ENCODE measurements around the gene PTTG1IP.
"Not testable (repeated sequence)": the region's sequence is repeated elsewhere in the genome, so short reads cannot be mapped to it uniquely, and the experiment has no call there.

The PTTG1IP gene

DNA sequence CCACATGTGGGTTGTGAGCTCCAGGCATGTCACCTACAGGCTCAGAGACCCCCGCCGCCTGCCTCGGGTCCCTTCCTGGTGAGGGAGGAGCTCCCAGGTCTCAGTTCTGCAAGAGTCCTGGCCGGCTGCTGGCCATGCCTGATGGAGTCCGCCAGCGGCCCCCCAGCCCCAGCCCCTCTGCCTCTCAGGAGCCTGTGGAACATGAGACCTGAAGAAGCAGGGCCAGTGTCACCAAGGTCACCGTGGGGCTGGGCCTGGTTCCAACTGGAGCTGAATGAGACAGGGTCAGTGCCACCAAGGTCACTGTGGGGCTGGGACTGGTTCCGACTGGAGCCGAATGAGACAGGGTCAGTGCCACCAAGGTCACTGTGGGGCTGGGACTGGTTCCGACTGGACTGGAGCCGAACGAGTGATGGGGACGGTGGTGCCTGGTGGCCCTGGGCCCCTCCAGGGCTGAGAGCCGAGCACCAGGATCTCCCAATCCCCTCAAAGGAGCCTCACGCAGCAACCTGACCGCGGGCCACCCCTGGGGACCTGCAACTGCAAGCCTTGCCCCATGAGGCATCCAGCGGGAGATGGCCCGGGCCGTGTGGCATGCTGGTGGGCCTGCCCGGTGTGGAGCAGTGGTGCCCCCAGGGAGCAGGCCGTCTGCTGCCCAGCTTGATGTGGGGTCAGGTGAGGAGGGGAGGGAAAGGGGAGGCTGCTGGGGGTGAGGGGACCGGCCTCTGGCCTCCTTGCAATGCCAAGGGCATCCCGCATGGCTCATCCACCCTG lies 14.5 kb upstream of the PTTG1IP start:
- H3K4me1 Mint-ChIP-seq (ENCODE audit: low read depth) = peaks cover 46% of the 10 kb centered on the region
- no peaks in the 10 kb centered on the region for H3K9me3 Mint-ChIP-seq
- H3K27me3 Mint-ChIP-seq = no peaks in the 10 kb centered on the region
- H3K27ac Mint-ChIP-seq = peak overlapping the region; percentile 66
- intact Hi-C loops (cut with micrococcal nuclease) = no loop called here
- no peak overlapping the region for H3K4me3 Mint-ChIP-seq
- peaks cover 90% of the 10 kb centered on the region for H3K36me3 Mint-ChIP-seq (ENCODE audit: low read depth)

DNA sequence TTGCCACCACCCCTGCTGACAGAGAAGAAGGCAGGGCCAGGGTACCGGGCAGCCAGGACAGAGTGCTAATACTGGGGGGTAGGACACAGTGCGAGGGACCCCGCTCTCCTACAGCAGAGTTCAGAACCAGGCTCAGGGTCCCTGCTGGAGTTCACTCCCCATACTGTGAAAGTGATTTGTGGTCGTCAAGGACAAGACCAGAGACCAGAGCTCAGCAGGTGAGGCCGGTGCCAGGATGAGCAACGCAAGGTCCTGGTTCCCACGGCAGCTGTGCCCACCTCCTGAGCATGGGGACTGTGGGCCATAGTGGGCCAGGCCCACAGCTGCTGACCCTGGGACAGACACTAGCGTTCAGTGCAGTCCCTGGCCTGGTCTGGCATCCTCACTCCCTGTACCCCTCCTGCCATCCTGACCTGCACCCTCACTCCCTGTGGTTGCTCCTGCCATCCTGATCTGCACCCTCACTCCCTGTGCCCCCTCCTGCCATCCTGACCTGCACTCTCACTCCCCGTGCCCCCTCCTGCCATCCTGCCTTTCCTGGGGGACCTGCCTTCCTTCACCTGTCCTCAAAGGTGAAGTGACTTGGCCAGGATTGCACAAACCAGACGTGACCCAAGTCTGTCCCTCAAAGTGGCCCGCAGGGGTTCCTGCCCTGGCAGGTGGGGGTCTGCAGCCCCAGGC lies 13.8 kb upstream of the PTTG1IP start:
- Mint-ChIP-seq H3K4me1 (ENCODE audit: low read depth) (peaks cover 48% of the 10 kb centered on the region), H3K36me3 (ENCODE audit: low read depth) (peaks cover 83% of the 10 kb centered on the region), H3K9me3 (no peaks in the 10 kb centered on the region), H3K4me3 (no peak overlapping the region), H3K27ac (peak overlapping the region; percentile 66), H3K27me3 (no peaks in the 10 kb centered on the region)
- intact Hi-C loops (cut with micrococcal nuclease) = no loop called here

DNA sequence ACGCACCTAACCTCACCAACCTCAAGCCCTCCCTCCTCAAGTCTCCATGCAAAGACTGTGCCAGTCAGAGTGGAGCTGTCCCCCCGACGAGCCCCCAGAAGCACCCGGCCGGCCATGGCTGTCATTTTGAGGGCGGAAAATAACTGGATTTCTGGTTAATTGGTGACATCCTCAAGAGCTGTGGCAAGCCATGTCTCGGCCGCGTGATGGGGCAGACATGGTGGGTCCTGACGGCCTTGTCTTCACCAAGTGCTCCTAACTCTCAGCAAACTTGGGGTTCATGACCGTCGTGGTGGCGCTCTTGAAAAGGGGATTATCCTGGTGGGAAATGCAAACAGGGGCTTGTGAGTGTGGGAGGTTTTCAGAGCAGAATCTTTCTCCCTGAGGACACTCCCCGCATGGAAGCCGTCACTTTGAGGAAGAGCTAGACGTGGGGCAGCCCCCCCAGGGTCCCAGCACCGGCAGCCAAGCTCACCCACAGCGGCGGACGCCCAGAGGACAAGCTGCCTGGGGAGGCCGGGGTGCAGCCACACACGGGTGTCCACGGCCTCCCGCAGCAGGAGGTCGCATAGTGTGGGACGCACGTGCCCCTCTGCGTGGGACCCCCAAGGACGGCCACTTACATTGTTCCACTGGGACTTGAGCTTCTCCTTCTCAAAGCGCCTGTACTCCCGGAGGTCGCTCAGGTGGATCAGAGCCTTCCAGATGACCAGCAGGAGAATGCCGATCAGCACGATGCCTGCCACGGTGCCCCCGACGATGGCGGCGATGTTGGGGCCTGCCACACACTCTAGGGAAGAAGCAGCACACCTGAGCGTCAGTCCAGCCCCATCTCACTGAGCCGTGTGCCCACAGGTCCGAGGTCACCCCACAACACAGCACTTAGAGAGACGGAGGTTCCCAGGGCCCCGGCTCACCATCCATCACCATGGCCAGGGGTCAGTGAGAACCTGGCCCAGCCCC lies 12.9 kb upstream of the PTTG1IP start:
- Mint-ChIP-seq H3K9me3 (no peaks in the 10 kb centered on the region), H3K36me3 (ENCODE audit: low read depth) (peaks cover 74% of the 10 kb centered on the region), H3K4me3 (no peak overlapping the region), H3K27ac (peak overlapping the region; percentile 66), H3K27me3 (no peaks in the 10 kb centered on the region), H3K4me1 (ENCODE audit: low read depth) (peaks cover 57% of the 10 kb centered on the region)
- intact Hi-C loops (cut with micrococcal nuclease) = no loop called here

DNA sequence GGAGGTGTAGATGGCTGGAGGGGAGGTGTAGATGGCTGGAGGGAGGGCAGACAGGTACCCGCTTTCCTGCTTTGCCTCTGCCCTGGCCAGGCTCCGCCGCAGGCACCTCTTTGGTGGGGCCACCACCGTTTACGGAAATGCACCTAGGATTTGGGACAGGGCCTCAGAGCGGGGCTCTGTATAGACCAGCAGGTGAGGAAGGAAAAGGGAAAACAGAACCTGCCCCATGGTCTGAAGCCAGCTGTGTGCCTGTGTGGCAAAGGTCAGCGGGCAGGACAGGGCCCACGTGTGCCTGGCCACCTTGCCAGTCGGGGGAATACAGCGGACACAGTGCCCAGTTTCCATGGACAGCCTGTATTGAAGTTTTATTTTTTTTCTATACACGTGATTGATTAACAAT lies 12.1 kb upstream of the PTTG1IP start:
- H3K9me3 Mint-ChIP-seq = no peaks in the 10 kb centered on the region
- peaks cover 59% of the 10 kb centered on the region for H3K4me1 Mint-ChIP-seq (ENCODE audit: low read depth)
- peak overlapping the region; percentile 26 for H3K27ac Mint-ChIP-seq
- intact Hi-C loops (cut with micrococcal nuclease) = no loop called here
- H3K36me3 Mint-ChIP-seq (ENCODE audit: low read depth) = peaks cover 66% of the 10 kb centered on the region
- no peaks in the 10 kb centered on the region for H3K27me3 Mint-ChIP-seq
- H3K4me3 Mint-ChIP-seq = no peak overlapping the region

DNA sequence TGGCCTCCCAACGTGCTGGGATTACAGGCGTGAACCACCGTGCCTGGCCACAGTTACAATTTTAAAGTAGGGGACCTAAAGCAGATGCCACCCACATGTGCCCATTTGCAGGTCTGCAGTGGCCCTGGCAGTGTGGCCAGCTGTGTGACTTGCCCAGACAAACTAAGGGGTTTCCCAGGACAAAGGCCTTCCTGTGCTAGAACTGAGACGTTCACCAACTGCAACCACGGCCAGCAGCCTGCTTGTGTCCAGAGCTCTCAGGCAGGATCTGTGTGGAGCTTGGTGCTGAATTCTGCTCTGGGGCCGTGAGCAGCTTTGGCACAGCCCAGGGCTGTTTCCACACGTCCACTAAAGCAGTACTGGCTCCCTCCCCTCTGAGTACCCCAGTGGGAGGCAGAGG lies 10.6 kb upstream of the PTTG1IP start:
- intact Hi-C loops (cut with micrococcal nuclease) = loop anchor here (5.0 kb wide), 2 partner anchors 37 to 43 kb away; no protein-coding TSS in a partner anchor
- Mint-ChIP-seq H3K27me3 (no peaks in the 10 kb centered on the region), H3K27ac (peak overlapping the region; percentile 100), H3K4me1 (ENCODE audit: low read depth) (peaks cover 72% of the 10 kb centered on the region), H3K36me3 (ENCODE audit: low read depth) (peaks cover 51% of the 10 kb centered on the region), H3K4me3 (no peak overlapping the region), H3K9me3 (no peaks in the 10 kb centered on the region)

DNA sequence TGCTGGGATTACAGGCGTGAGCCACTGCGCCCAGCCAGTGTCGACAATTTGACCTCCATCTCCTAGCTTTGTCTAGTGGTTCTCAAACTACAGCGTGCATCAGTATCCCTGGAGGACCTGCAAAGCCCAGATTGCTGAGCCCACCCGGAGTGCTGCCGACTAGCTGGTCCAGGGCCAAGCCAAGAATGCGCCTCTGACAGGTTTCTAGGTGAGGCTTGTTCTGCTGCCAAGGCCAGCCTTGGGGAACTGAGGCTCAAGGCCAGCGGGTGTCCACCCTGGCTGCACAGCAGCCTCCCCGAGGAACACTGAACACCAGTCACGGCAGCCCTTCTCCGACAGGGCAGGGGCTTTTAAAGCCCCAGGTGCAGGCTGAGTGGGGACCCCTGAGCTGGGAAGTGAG lies 9.8 kb upstream of the PTTG1IP start:
- peaks cover 42% of the 10 kb centered on the region for H3K36me3 Mint-ChIP-seq (ENCODE audit: low read depth)
- no peaks in the 10 kb centered on the region for H3K9me3 Mint-ChIP-seq
- no peaks in the 10 kb centered on the region for H3K27me3 Mint-ChIP-seq
- peaks cover 70% of the 10 kb centered on the region for H3K4me1 Mint-ChIP-seq (ENCODE audit: low read depth)
- peak overlapping the region; percentile 100 for H3K27ac Mint-ChIP-seq
- intact Hi-C loops (cut with micrococcal nuclease) = loop anchor here (5.0 kb wide), 2 partner anchors 36 to 44 kb away; no protein-coding TSS in a partner anchor
- H3K4me3 Mint-ChIP-seq = peak overlapping the region; percentile 6

DNA sequence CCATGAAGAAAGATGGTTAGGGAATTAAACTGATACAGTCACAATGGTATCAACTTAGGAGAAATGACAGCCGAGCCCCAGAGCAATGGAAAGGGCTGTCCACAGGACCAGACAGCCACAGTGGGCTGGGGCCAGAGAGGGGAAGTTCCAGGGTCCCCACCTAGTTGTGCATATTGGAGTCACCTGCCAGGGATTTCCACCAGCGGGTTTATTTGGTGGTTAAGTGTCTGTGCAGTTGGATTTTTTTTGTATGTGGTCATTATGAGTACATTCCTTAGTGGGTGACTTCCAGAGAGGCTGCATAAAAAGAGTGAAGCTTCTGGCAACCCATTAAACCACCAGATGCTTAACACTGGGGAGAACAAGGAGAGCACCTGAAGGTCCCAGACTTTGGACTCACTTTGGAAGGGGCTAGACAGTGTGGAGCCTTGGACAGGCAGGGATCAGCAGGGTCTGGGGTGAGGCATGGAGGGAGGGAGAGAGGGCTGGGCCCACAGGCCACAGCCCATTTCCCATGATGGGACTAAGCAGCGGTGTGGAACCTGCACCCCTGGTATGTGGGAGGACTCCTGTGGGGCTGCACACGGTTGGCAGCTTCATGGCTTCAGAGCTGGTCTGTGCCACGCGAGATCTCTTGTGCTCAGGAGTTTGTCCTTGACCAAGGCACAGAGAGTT lies 7.8 kb upstream of the PTTG1IP start:
- no peaks in the 10 kb centered on the region for H3K9me3 Mint-ChIP-seq
- H3K4me3 Mint-ChIP-seq = peak overlapping the region; percentile 33
- H3K27ac Mint-ChIP-seq = peak overlapping the region; percentile 100
- intact Hi-C loops (cut with micrococcal nuclease) = loop anchor here (5.0 kb wide), 2 partner anchors 34 to 46 kb away; no protein-coding TSS in a partner anchor
- H3K36me3 Mint-ChIP-seq (ENCODE audit: low read depth) = peaks cover 23% of the 10 kb centered on the region
- H3K4me1 Mint-ChIP-seq (ENCODE audit: low read depth) = peaks cover 75% of the 10 kb centered on the region
- no peaks in the 10 kb centered on the region for H3K27me3 Mint-ChIP-seq

DNA sequence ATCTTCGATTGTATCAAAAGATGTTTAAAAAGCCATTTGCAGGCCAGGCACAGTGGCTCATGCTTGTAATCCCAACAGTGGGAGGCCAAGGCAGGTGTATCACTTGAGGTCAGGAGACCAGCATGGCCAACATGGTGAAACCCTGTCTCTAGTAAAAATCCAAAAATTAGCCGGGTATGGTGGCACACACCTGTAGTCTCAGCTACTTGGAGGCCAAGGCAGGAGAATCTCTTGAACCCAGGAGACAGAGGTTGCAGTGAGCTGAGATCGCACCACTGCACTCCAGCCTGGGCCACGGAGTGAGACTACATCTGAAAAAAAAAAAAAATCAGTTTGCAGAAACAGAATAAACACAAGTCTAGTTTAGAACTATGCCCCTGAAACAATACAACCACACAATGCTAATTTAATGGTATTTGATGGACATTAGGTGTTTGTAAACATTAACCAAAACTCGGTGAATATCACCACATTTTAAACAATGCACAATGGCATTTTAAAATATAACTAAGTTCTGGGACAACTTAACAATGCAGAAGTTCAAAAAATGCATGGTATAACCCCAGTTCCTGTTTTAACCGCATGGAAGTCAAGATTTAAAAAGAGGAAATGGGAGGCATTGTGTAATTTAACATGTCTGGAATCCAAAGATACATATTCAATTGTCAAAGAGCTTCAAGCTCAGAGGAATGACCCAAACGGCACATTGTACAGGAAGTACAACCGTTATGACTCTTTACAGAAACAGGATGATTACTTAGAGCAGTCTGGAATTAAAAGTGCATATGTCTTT lies 7.1 kb upstream of the PTTG1IP start:
- Mint-ChIP-seq H3K27me3 (no peaks in the 10 kb centered on the region), H3K9me3 (no peaks in the 10 kb centered on the region), H3K4me3 (peak overlapping the region; percentile 55), H3K36me3 (ENCODE audit: low read depth) (peaks cover 16% of the 10 kb centered on the region), H3K27ac (peak overlapping the region; percentile 100), H3K4me1 (ENCODE audit: low read depth) (peaks cover 82% of the 10 kb centered on the region)
- intact Hi-C loops (cut with micrococcal nuclease) = loop anchor here (5.0 kb wide), 2 partner anchors 33 to 47 kb away; no protein-coding TSS in a partner anchor

DNA sequence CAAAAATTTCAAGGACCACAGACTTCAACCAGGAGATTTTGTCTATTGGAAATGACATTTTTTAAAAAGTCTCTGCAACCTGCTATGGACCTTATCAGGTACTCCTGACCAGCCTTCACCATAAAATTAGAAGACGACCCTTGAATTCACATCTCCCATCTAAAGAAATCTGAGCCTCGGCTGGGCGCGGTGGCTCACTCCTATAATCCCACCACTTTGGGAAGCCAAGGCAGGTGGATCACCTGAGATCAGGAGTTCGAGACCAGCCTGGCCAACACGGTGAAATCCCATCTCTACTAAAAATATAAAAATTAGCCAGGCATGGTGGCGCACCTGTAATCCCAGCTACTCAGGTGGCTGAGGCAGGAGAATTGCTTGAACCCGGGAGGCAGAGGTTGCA lies 5.7 kb upstream of the PTTG1IP start:
- Mint-ChIP-seq H3K4me3 (peak overlapping the region; percentile 2), H3K27ac (peak overlapping the region; percentile 100), H3K4me1 (ENCODE audit: low read depth) (peaks cover 85% of the 10 kb centered on the region)
- intact Hi-C loops (cut with micrococcal nuclease); H3K36me3 Mint-ChIP-seq (ENCODE audit: low read depth); H3K27me3 Mint-ChIP-seq; H3K9me3 Mint-ChIP-seq: not testable (repeated sequence)

DNA sequence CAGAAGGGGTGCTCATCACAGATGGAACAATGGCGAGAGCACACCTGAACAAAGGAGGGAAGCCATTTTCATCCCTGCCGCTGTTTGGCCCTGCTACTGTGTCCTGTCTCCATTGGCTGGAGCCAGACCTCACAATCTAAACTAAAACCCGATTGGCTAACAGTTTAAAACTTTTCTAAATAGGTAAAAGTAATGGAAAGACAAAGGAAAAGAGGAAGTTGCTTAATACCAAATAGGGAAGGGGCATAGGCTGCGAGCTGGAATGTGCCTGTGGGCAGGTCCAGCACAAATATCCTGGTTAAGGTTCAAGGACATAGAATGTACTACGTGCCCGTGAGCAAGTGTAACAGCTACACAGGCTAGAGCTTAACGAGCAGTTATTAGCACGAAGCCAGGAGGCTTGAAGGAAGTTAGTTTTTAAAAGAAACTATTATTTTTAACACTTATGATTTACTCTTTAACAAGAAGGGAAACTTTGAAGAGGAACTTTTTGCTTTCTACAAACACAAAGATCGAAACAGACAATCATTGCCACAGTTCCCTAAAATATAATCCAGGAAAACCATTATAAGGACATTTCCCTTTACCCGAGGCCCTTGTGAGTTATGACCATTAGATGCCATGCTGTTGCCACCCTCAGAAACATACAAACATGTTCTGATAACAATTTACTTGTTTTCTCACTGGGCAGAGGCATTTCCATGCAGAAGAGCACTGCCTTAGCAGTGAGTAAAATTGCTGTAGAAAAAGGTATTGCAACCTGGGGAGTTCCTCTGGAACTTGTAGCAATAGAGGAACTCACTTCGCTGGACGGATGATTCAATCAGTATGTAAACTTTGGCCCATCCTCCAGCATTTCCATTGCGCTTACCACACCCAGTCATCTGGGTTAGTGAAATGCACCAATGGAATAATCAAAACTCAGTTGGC lies 4.8 kb upstream of the PTTG1IP start:
- H3K4me3 Mint-ChIP-seq = peak overlapping the region; percentile 46
- no peaks in the 10 kb centered on the region for H3K9me3 Mint-ChIP-seq
- H3K27ac Mint-ChIP-seq = peak overlapping the region; percentile 100
- no peaks in the 10 kb centered on the region for H3K27me3 Mint-ChIP-seq
- intact Hi-C loops (cut with micrococcal nuclease) = no loop called here
- H3K4me1 Mint-ChIP-seq (ENCODE audit: low read depth) = peaks cover 79% of the 10 kb centered on the region
- H3K36me3 Mint-ChIP-seq (ENCODE audit: low read depth) = peaks cover 11% of the 10 kb centered on the region

DNA sequence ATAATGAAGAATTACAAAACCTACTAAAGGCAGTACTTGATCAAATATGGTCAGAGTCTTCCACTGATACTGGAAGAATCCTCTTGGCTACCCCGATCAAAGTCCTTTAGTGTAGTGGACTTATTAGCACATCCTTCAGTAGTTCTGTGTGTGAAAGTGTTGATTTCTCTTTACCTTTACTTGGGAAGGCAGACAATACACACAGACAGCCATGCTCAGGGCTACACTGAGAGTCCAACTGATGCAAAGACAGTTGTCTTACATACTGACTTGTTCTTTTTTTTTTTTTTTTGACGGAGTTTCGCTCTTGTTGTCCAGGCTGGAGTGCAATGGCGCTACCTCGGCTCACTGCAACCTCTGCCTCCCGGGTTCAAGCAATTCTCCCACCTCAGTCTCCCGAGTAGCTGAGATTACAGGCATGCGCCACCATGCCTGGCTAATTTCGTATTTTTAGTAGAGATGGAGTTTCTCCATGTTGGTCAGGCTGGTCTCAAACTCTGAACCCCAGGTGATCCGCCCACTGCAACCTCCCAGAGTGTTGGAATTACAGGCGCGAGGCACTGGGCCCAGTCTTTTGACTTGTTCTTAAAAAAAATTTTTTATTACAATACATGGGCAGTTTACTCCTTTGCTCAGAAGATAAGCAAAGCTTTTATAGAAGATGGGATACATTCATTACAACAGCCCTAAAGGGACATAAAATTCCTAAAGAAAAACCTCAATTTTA lies 3.5 kb upstream of the PTTG1IP start:
- Mint-ChIP-seq H3K9me3 (no peaks in the 10 kb centered on the region), H3K4me1 (ENCODE audit: low read depth) (peaks cover 69% of the 10 kb centered on the region), H3K27me3 (no peaks in the 10 kb centered on the region), H3K4me3 (no peak overlapping the region), H3K36me3 (ENCODE audit: low read depth) (peaks cover 22% of the 10 kb centered on the region), H3K27ac (peak overlapping the region; percentile 100)
- intact Hi-C loops (cut with micrococcal nuclease) = no loop called here

Data from dendritic cell treated with granulocyte-macrophage colony-stimulating factor and Interleukin-4, amounts not matched to agents 40 ng/mL and 50 ng/mL, for 4 days (primary cell).